Thyroid gland (tissue), 4 donors: ENCODE data around the gene STEAP1B.

ENCODE experiments used
- CTCF ChIP-seq, 6 experiments: fragments of 200-600 bp in 3 of 6; fragments of 450-650 bp in 3 of 6; sonication (generic) in 3 of 6; IDR thresholded peaks; one replicate each; pipeline ENCODE4 v1.5.1; 2016 to 2019; ENCODE audit warnings: antibody characterized with exemption in 6 of 6, mild to moderate bottlenecking in 2 of 6, inconsistent platforms in 1 of 6, moderate library complexity in 1 of 6
- POLR2A ChIP-seq, 2 donors: fragments of 450-650 bp; IDR thresholded peaks; one replicate each; pipeline ENCODE4 v1.6.1; 2017; ENCODE audit warnings: antibody characterized with exemption in 2 of 2, mild to moderate bottlenecking in 2 of 2, moderate library complexity in 1 of 2

GRCh38 chr7:22402250-22402649 lies 97.7 kb downstream of the STEAP1B start:
- TF ChIP-seq POLR2A (IDR thresholded peaks at IDR 0.05) (no peak), CTCF (IDR thresholded peaks at IDR 0.05) (no peak)
